Kidney epithelial cell (primary cell): Measurements from ENCODE around the gene CLDN1. TPM values are rescaled to one million over a fixed set of nuclear protein-coding genes. Genes with fewer than 3 reads are reported as not detected.

Experiments used
- DNase-seq: peaks from one replicate; pipeline ENCODE4 v3.0.0-alpha.2; 2010; ENCODE audit warnings: low read depth
- H3K27me3 ChIP-seq: 2 replicates; pipeline ENCODE4 v1.6.0; 2011; ENCODE audit warnings: low read length; ENCODE audit not compliant: control insufficient read depth, insufficient read depth
- H3K36me3 ChIP-seq: 2 replicates; pipeline ENCODE4 v1.5.1; 2011; ENCODE audit warnings: low read length; ENCODE audit not compliant: control insufficient read depth, insufficient read depth
- H3K4me3 ChIP-seq: 2 replicates; pipeline ENCODE4 v1.5.1; 2011; ENCODE audit warnings: low read depth, mild to moderate bottlenecking, control low read depth, low read length
- total RNA-seq: library from RNA; depleted of rRNA; stranded (reverse); fragments of >200 nt; gene quantifications from 2 replicates; pipeline ENCODE4 v1.2.3, GENCODE V29; 2015
- TF ChIP-seq, protein P1 (sequence below): IDR thresholded peaks from 2 replicates; pipeline ENCODE4 v1.5.1; 2011; ENCODE audit warnings: mild to moderate bottlenecking, moderate library complexity, low read length, control low read depth, inconsistent platforms; ENCODE audit not compliant: insufficient read depth, poor library complexity, severe bottlenecking

CLDN1 gene
- total RNA-seq, 1 donor from 2014 or later, result 305 TPM

DNA sequence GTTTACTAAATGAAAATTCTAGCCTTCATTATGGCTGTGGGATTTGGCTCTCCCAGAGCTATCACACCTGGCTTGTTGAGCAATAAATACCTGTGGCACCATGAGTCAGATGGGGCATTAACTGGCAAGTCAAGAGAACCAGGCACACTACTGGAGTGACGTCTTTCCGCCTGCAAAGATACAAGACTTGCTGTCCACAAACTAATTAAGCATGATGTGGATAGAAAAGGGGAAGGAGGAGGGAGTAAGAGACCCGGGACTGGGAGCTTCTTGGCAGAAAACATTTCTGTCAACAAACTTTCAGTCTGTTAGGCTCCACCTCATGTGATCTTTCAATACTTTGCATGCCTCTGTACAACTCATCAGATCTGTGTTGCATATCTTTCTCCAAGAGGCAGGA, 56.5 kb downstream of the CLDN1 start:
- TF ChIP-seq, protein P1, sequence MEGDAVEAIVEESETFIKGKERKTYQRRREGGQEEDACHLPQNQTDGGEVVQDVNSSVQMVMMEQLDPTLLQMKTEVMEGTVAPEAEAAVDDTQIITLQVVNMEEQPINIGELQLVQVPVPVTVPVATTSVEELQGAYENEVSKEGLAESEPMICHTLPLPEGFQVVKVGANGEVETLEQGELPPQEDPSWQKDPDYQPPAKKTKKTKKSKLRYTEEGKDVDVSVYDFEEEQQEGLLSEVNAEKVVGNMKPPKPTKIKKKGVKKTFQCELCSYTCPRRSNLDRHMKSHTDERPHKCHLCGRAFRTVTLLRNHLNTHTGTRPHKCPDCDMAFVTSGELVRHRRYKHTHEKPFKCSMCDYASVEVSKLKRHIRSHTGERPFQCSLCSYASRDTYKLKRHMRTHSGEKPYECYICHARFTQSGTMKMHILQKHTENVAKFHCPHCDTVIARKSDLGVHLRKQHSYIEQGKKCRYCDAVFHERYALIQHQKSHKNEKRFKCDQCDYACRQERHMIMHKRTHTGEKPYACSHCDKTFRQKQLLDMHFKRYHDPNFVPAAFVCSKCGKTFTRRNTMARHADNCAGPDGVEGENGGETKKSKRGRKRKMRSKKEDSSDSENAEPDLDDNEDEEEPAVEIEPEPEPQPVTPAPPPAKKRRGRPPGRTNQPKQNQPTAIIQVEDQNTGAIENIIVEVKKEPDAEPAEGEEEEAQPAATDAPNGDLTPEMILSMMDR, result no peak
- no peaks in the 10 kb centered on the region for H3K36me3 ChIP-seq
- DNase-seq, result peak; percentile 89
- no peaks in the 10 kb centered on the region for H3K27me3 ChIP-seq
- H3K4me3 ChIP-seq, result no peak overlapping the region

DNA sequence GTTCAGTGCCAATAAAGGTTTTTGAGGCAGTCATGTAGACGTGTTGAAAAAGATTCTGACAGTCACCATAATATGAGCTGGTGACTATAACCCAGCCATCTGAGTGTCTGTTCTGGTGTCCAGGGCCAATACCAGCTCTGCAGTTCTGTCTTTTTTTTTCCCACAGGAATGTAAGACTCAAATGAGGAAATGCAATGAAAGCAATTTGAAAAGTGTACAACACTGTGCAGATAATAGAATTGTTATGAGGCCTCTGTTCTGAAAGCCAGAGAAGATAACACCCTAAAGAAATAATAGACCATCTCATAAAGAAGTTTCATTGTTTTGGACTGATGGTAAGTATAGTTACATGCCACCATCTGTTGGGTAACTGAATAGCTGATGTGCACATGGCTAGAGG, 57.1 kb downstream of the CLDN1 start:
- H3K36me3 ChIP-seq, result no peaks in the 10 kb centered on the region
- H3K27me3 ChIP-seq, result no peaks in the 10 kb centered on the region
- TF ChIP-seq, protein P1, result no peak
- DNase-seq, result no peak
- no peak overlapping the region for H3K4me3 ChIP-seq

- H3K27me3 ChIP-seq, result no peaks in the 10 kb centered on the region
- TF ChIP-seq, protein P1, result no peak
- no peak overlapping the region for H3K4me3 ChIP-seq
- no peak for DNase-seq
- H3K36me3 ChIP-seq, result no peaks in the 10 kb centered on the region
These were observed 60.5 kb downstream of the CLDN1 start for GRCh38 chr3:190261740-190262139.

DNA sequence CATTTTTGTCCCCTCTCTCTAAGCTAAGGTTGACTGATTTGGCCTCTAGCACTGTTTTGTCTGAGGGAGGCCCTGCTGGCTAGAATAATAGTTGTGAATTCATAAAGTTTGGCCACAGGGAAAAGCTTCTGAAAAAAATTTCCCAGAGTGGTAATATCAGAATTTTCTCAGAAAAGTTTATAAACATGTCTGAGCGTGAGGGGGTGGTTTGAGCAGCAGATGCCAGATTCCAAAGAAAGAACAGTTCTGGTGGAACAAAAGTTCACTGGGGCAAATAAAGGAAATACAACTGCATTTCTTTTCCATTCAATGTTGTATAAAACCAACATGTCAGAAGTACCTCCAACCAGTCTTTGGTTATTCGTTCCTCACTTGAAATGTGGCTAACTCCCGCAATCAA, 61.2 kb downstream of the CLDN1 start:
- no peak for DNase-seq
- H3K27me3 ChIP-seq, result no peaks in the 10 kb centered on the region
- TF ChIP-seq, protein P1, result no peak
- no peak overlapping the region for H3K4me3 ChIP-seq
- H3K36me3 ChIP-seq, result no peaks in the 10 kb centered on the region

GRCh38 chr3:190260301-190260700, 61.9 kb downstream of the CLDN1 start:
- no peak overlapping the region for H3K4me3 ChIP-seq
- TF ChIP-seq, protein P1, result no peak
- H3K36me3 ChIP-seq, result no peaks in the 10 kb centered on the region
- H3K27me3 ChIP-seq, result no peaks in the 10 kb centered on the region
- no peak for DNase-seq

DNA sequence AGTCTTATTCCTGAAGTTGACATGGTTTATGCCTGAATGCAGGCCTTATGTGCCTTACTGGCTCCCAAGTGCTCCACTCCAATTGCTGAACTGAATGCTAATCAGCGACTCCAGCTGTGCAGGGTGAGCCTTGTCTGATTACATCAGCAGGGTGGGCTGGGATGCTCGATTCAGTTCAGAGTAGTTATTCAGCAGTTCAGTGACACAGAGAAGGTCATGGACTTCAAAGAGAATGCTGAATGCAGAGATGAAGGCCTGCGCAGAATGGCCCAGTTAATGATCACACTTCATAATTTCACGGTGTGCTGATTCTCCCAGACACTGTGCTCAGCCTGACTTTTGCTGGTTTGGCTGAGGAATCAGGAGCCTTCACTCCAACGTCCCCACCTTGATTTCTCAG, 63.6 kb downstream of the CLDN1 start:
- no peak overlapping the region for H3K4me3 ChIP-seq
- TF ChIP-seq, protein P1, result no peak
- peak; percentile 93 for DNase-seq

More for the DNA sequence above, 63.6 kb downstream of the CLDN1 start:
- H3K36me3 ChIP-seq, result no peaks in the 10 kb centered on the region
- H3K27me3 ChIP-seq, result no peaks in the 10 kb centered on the region

Other genes starting within 250 kb of the CLDN1 start
- gene P3H2, start 201.5 kb downstream of the CLDN1 start, total RNA-seq, result 27.8 and 34.2 TPM in 2 replicates
- gene CLDN16, start 65.7 kb upstream of the CLDN1 start, total RNA-seq, result 10.9 and 12.0 TPM in 2 replicates
- not detected in 2 replicates for gene TMEM207, start 127.5 kb upstream of the CLDN1 start, total RNA-seq
- gene IL1RAP, start 191.6 kb upstream of the CLDN1 start, total RNA-seq, result 10.8 and 13.9 TPM in 2 replicates